GM23338 (cell line): Measurements from ENCODE around the gene TBCD. TPM values are rescaled to one million over a fixed set of nuclear protein-coding genes. Genes with fewer than 3 reads are reported as not detected.

Experiments used
- polyA plus RNA-seq: library from polyadenylated mRNA; unstranded; fragments of >200 nt; fragmentation: Nextera tagmentation; extraction: Ambion mirVana; gene quantifications from 2 replicates; pipeline ENCODE4 v1.2.1, GENCODE V29; 2016
- total RNA-seq: library from RNA; depleted of rRNA; stranded (reverse); fragments of >200 nt; shearing (Covaris generic); gene quantifications from 2 replicates; pipeline ENCODE4 v1.2.3, GENCODE V29; 2014
- TF ChIP-seq, protein P1 (sequence below): IDR thresholded peaks from one replicate; pipeline ENCODE4 v1.6.1; 2018; ENCODE audit warnings: antibody characterized with exemption; ENCODE audit not compliant: unreplicated experiment
- TF ChIP-seq, protein P2 (sequence below): fragments of 250-450 bp; sonication (Bioruptor Pico); IDR thresholded peaks from 2 replicates; pipeline ENCODE4 v1.5.0; 2020; ENCODE audit warnings: mild to moderate bottlenecking, moderate library complexity

TBCD gene
- total and polyA plus RNA-seq, 2 experiments from 2014 or later, result 75.0 to 116 TPM

DNA sequence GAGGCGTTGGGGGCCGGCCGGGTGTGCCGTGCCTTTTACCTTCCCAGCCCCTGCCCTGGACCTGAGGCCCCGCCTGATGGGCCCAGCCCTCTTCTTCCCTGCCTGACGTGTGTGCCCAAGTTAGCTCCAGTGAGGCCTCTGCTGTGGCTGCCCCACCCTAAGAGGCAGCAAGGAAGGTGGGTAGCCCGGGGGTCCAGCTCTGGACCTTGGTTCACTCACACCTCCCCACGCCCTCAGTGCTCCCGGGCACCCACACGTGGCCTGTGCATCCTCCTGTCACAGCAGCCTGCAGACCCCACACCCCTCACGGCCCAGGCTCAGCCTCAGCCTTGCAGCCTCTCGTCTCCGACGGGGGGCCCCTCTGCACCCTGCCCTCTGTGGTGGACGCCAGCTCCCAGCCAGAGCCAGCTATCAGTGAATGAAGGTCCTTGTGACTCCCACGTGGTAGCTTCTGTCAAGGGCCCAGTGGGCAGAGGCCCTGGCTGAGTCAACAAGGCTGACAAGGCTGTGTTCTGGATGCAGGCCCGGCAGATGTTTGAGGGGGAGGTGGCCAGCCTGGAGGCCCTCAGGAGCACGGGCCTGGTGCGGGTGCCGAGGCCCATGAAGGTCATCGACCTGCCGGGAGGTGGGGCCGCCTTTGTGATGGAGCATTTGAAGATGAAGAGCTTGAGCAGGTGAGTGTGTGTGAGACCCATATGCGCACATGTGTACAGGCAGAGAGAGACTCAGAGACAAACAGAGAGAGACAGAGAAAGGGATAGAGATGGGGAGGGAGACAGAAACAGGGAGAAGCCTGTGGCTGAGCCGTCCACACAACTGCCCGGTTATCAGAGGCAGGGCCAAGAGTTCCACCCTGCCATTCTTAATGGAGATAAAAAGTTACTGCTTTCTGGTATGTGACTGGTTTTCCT lies 13.6 kb upstream of the TBCD start (continued):
- TF ChIP-seq, protein P1, sequence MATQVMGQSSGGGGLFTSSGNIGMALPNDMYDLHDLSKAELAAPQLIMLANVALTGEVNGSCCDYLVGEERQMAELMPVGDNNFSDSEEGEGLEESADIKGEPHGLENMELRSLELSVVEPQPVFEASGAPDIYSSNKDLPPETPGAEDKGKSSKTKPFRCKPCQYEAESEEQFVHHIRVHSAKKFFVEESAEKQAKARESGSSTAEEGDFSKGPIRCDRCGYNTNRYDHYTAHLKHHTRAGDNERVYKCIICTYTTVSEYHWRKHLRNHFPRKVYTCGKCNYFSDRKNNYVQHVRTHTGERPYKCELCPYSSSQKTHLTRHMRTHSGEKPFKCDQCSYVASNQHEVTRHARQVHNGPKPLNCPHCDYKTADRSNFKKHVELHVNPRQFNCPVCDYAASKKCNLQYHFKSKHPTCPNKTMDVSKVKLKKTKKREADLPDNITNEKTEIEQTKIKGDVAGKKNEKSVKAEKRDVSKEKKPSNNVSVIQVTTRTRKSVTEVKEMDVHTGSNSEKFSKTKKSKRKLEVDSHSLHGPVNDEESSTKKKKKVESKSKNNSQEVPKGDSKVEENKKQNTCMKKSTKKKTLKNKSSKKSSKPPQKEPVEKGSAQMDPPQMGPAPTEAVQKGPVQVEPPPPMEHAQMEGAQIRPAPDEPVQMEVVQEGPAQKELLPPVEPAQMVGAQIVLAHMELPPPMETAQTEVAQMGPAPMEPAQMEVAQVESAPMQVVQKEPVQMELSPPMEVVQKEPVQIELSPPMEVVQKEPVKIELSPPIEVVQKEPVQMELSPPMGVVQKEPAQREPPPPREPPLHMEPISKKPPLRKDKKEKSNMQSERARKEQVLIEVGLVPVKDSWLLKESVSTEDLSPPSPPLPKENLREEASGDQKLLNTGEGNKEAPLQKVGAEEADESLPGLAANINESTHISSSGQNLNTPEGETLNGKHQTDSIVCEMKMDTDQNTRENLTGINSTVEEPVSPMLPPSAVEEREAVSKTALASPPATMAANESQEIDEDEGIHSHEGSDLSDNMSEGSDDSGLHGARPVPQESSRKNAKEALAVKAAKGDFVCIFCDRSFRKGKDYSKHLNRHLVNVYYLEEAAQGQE, result no peak
- TF ChIP-seq, protein P2, sequence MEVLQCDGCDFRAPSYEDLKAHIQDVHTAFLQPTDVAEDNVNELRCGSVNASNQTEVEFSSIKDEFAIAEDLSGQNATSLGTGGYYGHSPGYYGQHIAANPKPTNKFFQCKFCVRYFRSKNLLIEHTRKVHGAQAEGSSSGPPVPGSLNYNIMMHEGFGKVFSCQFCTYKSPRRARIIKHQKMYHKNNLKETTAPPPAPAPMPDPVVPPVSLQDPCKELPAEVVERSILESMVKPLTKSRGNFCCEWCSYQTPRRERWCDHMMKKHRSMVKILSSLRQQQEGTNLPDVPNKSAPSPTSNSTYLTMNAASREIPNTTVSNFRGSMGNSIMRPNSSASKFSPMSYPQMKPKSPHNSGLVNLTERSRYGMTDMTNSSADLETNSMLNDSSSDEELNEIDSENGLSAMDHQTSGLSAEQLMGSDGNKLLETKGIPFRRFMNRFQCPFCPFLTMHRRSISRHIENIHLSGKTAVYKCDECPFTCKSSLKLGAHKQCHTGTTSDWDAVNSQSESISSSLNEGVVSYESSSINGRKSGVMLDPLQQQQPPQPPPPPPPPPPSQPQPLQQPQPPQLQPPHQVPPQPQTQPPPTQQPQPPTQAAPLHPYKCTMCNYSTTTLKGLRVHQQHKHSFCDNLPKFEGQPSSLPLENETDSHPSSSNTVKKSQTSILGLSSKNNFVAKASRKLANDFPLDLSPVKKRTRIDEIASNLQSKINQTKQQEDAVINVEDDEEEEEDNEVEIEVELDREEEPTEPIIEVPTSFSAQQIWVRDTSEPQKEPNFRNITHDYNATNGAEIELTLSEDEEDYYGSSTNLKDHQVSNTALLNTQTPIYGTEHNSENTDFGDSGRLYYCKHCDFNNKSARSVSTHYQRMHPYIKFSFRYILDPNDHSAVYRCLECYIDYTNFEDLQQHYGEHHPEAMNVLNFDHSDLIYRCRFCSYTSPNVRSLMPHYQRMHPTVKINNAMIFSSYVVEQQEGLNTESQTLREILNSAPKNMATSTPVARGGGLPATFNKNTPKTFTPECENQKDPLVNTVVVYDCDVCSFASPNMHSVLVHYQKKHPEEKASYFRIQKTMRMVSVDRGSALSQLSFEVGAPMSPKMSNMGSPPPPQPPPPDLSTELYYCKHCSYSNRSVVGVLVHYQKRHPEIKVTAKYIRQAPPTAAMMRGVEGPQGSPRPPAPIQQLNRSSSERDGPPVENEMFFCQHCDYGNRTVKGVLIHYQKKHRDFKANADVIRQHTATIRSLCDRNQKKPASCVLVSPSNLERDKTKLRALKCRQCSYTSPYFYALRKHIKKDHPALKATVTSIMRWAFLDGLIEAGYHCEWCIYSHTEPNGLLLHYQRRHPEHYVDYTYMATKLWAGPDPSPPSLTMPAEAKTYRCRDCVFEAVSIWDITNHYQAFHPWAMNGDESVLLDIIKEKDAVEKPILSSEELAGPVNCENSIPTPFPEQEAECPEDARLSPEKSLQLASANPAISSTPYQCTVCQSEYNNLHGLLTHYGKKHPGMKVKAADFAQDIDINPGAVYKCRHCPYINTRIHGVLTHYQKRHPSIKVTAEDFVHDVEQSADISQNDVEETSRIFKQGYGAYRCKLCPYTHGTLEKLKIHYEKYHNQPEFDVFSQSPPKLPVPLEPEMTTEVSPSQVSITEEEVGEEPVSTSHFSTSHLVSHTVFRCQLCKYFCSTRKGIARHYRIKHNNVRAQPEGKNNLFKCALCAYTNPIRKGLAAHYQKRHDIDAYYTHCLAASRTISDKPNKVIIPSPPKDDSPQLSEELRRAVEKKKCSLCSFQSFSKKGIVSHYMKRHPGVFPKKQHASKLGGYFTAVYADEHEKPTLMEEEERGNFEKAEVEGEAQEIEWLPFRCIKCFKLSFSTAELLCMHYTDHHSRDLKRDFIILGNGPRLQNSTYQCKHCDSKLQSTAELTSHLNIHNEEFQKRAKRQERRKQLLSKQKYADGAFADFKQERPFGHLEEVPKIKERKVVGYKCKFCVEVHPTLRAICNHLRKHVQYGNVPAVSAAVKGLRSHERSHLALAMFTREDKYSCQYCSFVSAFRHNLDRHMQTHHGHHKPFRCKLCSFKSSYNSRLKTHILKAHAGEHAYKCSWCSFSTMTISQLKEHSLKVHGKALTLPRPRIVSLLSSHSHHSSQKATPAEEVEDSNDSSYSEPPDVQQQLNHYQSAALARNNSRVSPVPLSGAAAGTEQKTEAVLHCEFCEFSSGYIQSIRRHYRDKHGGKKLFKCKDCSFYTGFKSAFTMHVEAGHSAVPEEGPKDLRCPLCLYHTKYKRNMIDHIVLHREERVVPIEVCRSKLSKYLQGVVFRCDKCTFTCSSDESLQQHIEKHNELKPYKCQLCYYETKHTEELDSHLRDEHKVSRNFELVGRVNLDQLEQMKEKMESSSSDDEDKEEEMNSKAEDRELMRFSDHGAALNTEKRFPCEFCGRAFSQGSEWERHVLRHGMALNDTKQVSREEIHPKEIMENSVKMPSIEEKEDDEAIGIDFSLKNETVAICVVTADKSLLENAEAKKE (CRISPR knock-in tag), result no peak
